NCI-H226 (cell line): Measurements from ENCODE around the gene ABLIM1.

ENCODE experiments used
- DNase-seq: peaks from one replicate; pipeline ENCODE4 v3.0.0-alpha.2; 2015

ABLIM1 gene

GRCh38 chr10:114616516-114616915 is 41.6 kb downstream of the ABLIM1 start:
- DNase-seq = no peak

GRCh38 chr10:114616103-114616502 is 42.0 kb downstream of the ABLIM1 start:
- no peak for DNase-seq

GRCh38 chr10:114615600-114616007 is 42.5 kb downstream of the ABLIM1 start:
- DNase-seq = no peak

DNA sequence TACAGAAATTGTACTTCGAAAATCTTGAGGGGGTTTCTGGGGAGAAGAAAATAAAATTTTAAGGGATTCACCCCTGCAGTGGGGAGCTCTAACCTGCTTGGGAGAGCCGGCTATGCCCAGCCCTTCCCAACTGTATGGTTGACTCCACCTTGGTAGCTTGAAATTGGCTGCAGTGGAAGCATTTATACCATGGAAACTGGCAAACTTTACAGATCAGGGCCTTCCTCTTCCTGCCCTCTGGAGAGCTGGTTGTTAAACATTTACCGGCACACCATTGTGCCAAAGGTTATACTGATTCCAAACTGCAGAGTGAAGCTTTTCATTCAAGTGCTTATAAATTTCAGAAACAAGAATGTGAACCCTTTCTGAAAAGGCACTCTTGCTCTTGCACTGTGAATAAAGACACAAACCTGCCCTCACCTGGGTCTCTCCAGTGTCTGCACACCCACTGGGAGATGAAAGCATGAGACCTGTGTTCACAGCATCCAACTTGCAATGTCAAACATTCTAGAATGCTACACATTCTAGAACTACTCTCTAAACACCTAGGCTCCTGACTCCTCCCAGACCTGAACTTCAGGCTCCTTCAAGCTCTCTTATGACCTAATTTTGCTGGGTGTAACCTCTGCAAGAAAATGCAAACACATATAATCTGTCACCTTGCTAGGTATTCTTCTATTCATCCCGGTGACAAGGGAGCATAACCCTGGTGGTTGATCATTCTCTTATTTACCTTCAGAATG is 44.7 kb downstream of the ABLIM1 start:
- no peak for DNase-seq

GRCh38 chr10:114611617-114612016 is 46.5 kb downstream of the ABLIM1 start:
- DNase-seq = no peak

DNA sequence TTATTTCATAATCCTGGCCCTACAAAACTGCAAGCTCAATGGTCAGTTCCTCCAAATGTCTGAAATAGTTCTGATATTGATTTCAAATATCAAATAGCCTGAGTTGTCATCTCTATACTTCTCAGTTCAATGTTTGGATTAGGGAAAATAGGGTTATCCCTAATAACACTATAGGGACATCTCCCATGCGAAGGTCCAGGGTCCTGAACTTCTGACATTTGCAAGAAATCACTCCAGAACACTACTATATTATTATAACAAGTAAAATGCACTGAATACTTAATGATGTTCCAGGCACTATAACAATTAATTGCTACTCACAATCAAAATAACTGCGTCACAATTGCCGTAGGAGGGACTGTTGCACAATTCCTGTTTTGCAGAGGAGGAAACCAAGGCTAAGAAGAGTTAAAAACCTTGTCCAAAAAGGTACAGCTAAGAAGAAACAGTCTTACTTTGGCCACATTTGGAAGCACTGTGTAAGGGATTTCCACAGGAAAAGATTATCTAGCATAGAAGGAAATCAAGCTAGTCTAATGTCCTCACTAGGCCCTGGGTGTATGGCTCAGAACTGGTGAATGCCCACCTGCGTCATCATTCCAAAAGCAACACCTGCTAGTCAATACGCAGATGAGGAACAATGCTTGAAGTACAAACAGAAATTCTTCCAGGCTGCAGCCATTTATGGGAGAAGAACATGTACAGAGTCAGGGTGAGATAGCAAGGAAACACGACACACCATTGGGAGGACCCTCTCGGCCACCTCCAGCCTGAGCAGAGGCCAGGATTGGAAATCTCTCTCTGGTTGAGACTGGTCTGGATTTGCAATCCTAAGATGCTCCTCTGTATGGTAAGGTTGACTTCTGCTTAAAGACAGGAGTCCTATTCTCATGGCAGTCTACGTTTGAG is 48.3 kb downstream of the ABLIM1 start:
- DNase-seq = no peak

DNA sequence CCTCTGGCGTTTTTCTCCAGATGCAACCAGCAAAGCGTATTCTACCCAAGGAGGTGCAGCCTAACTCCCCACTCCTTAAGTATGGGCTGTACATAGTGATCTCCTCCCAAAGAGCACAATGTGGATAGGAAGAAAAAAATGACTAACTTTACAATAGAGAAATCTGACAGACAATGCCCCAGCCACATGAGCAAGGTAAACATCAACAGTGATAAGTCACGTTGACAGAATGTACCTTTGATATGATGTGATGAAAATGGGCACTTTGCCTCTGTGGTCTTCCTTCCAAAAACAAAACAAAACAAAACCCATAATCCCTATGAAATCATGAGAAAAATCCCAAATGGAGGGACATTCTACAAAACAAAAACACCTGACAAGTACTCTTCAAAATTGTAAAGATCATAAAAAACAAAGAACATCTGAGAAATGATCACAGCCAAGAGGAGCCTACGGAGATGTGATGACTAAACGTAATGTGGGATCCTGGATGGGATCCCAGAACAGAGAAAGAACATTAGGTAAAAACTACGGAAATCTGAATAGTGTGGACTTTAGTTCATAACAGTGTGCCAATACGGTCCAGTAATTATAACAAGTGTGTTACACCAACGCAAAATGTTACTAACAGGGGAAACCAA is 50.6 kb downstream of the ABLIM1 start:
- DNase-seq = no peak

GRCh38 chr10:114605155-114605797 is 52.8 kb downstream of the ABLIM1 start:
- DNase-seq = no peak

DNA sequence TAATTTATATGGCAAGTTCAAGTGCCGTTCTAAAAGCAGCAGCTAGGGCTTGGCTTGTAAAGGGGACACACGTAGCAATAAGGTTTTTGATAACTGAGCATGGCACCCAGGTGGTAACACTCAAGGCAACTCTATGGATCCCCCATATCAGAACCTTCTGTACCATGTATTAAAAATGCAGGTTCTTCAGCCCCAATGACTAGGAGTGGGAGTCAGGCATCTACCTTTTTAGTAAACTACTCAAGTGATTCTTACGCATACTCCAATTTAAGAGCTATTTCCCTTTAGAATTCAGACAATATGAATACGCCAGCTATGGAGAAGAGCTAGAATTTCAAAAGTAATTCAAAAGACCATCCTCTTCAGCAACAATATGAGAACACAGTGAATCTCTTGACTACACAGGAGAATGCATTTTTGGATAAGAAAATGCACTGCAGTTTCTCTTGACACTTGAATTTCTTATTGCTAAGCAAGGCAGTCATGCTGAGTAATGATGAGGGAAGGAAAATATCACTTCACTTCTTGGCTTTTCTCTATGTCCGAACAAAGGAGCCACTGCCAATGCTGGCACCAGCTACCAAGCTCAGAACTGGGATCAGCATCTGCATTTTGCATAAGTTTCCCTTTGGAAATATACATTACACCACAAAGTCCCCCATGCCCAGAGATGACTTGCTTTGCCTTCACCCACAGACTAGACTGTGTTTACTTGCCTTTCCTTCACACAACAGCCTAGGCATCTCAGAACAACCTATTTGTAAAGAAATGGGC is 53.5 kb downstream of the ABLIM1 start:
- no peak for DNase-seq

GRCh38 chr10:114603948-114604347 is 54.1 kb downstream of the ABLIM1 start:
- peak; percentile 25 for DNase-seq

- no peak for DNase-seq
Measured at GRCh38 chr10:114603303-114603702, 54.8 kb downstream of the ABLIM1 start.

GRCh38 chr10:114600057-114600456 is 58.0 kb downstream of the ABLIM1 start:
- no peak for DNase-seq

DNA sequence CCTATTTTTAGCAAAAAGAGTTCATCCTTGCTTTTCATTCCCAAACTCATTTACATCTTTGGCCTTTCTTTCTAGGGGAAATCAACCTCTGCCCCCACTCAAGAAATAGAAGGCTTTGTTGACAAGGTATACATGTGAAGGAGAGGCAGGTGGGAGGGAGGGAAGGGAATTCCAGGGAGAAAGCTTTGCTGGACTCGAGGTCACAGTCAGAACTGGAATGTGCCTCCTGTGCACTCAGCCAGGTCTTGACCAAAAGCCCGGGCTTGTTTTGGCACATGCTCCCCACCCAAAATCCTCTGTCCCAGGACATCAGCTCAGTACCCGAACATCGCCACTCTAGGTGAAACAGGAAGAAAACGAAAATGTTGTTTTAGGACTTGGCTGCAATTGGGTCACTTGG is 61.3 kb downstream of the ABLIM1 start:
- DNase-seq = no peak

GRCh38 chr10:114593816-114594468 is 64.1 kb downstream of the ABLIM1 start:
- DNase-seq = no peak

- no peak for DNase-seq
Measured at GRCh38 chr10:114593240-114593792, 64.8 kb downstream of the ABLIM1 start.

- DNase-seq = no peak
Measured at GRCh38 chr10:114590993-114591392, 67.1 kb downstream of the ABLIM1 start.

- DNase-seq = no peak
Measured at GRCh38 chr10:114584419-114584818, 73.7 kb downstream of the ABLIM1 start.

DNA sequence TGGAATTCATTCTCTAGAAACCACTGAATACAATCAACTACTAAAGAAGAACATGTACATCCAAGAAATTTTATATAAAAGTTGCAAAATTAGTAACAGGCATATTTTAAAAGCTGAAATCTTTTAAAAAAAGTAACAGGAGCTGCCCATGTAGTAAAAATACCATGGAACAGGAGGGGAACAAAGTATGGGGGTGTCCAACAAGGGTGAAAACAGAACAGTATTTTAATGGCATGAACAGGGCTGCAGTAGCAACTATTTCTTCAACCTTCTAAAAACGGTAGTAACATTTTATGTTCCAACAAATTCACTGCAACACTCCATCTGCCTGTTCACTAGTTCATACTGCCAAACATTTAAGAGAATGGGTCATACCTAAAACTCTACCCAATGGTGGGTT is 77.0 kb downstream of the ABLIM1 start:
- DNase-seq = no peak

- peak; percentile 14 for DNase-seq
Measured at GRCh38 chr10:114577133-114577532, 80.9 kb downstream of the ABLIM1 start.

DNA sequence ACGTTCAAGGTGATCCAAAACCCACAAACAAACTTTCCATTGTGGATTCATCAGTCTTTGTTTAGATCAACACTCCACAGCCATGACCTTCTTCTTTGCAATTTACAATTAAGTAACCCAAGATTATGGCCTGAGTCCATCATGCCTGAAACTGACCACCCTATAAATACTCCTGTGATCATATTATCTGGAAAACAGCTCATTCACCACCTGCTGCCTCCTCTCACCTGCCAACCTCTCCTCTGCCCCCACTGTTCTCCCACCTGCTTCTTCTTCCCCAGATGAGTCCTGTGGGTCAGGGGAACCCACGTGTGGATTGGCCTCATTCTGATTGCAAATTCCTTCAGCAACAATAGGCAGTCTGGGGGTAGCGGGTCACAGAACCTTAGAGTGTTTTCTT is 81.4 kb downstream of the ABLIM1 start:
- no peak for DNase-seq

DNA sequence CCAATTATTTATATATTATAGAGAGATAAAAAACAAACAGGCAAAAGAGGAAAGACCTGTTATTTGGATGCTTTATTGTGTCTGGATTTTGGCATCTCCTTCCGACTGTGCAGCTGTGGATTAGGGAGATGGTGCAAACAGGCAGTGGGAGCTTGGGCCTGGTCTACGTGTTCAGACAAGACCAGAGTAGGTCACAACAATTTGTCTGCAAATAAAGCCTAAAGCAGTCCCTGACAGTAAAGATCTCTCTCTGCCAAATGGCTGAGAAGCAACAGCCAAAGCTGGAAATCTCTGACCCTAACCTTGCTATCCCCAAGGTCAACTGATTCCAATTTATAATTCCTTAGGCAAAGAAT is 82.0 kb downstream of the ABLIM1 start:
- no peak for DNase-seq
